Endothelial cell of umbilical vein (primary cell): Measurements from ENCODE around the gene AKAP13. TPM values are rescaled to one million over a fixed set of nuclear protein-coding genes. Genes with fewer than 3 reads are reported as not detected.

Experiments
- BruUV-seq: library from RNA; stranded (reverse); fragments of 400-500 nt; replicated peaks from 2 replicates; lab custom pipeline; 2021; lab: Mats Ljungman, UMichigan
- CTCF ChIA-PET: fragments of 300-600, 350-600 bp; sonication (Branson Sonifier 250); formaldehyde crosslinking; loops from one replicate; lab custom pipeline; 2021; ENCODE audit warnings: antibody characterized with exemption, inconsistent platforms; lab: Charles Lee
- POLR2A ChIA-PET: fragments of 300-600, 350-600 bp; sonication (Branson Sonifier 250); formaldehyde crosslinking; loops from one replicate; lab custom pipeline; 2021; ENCODE audit warnings: antibody characterized with exemption, inconsistent platforms; lab: Charles Lee
- DNase-seq: peaks from one replicate; pipeline ENCODE4 v3.0.0-alpha.2; 2011; ENCODE audit warnings: low read depth, low spot score
- FAIRE-seq: peaks from 2 replicates; lab custom pipeline; 2011; peaks lifted over from hg19 to GRCh38; lab: Jason Lieb, UNC
- H2AFZ ChIP-seq: 2 replicates; pipeline ENCODE4 v1.6.0; 2012; ENCODE audit warnings: low read depth, low read length, control low read depth, inconsistent platforms
- H3K27ac ChIP-seq: 2 replicates; pipeline ENCODE4 v1.5.1; 2011; ENCODE audit warnings: low read depth, mild to moderate bottlenecking, control low read depth, low read length, moderate library complexity; ENCODE audit not compliant: insufficient read depth
- H3K27me3 ChIP-seq, 2 experiments: 2 replicates each; pipeline versions ENCODE4 v1.6.0 to v1.6.1; 2011; ENCODE audit warnings: low read length in 2 of 2, mixed read lengths in 1 of 2; ENCODE audit not compliant: control insufficient read depth in 2 of 2, insufficient read depth in 2 of 2
- H3K36me3 ChIP-seq, 2 experiments: 2 replicates in 1 of 2; 3 replicates in 1 of 2; pipeline ENCODE4 v1.5.1; 2011; ENCODE audit warnings: low read length in 2 of 2, mild to moderate bottlenecking in 1 of 2, moderate library complexity in 1 of 2; ENCODE audit not compliant: control insufficient read depth in 2 of 2, insufficient read depth in 2 of 2; ENCODE audit errors: extremely low read depth in 1 of 2
- H3K4me1 ChIP-seq: 3 replicates; pipeline ENCODE4 v1.5.1; 2011; ENCODE audit warnings: mild to moderate bottlenecking, low read length; ENCODE audit not compliant: control insufficient read depth, insufficient read depth; ENCODE audit errors: extremely low read depth
- H3K4me2 ChIP-seq: 2 replicates; pipeline ENCODE4 v1.6.1; 2011; ENCODE audit warnings: low read length, control low read depth, mixed read lengths; ENCODE audit not compliant: insufficient read depth
- H3K4me3 ChIP-seq, 3 experiments: fragments of 200-600 bp in 1 of 3; sonication (generic), shearing (Covaris generic) in 1 of 3; replicated peaks in 1 of 3; 2 replicates each; pipeline ENCODE4 v1.5.1; 2011 to 2016; ENCODE audit warnings: control low read depth in 3 of 3, low read length in 3 of 3, mild to moderate bottlenecking in 2 of 3, inconsistent platforms in 1 of 3, low read depth in 1 of 3, moderate library complexity in 1 of 3; ENCODE audit not compliant: insufficient read depth in 1 of 3
- H3K79me2 ChIP-seq: 2 replicates; pipeline ENCODE4 v1.6.0; 2012; ENCODE audit warnings: low read length, inconsistent platforms; ENCODE audit not compliant: control insufficient read depth, insufficient read depth
- H3K9ac ChIP-seq: replicated peaks from 2 replicates; pipeline ENCODE3; 2011; ENCODE audit warnings: low read length, control low read depth; ENCODE audit not compliant: insufficient read depth; ENCODE audit errors: extremely low read depth
- H3K9me1 ChIP-seq: replicated peaks from 3 replicates; pipeline ENCODE4 v1.6.0; 2011; ENCODE audit warnings: mild to moderate bottlenecking, low read length; ENCODE audit not compliant: control insufficient read depth, insufficient read depth; ENCODE audit errors: extremely low read depth
- H3K9me3 ChIP-seq: replicated peaks from 2 replicates; pipeline ENCODE4 v1.5.1; 2012; ENCODE audit warnings: low read length, inconsistent platforms; ENCODE audit not compliant: control insufficient read depth, insufficient read depth
- H4K20me1 ChIP-seq: replicated peaks from 2 replicates; pipeline ENCODE3; 2011; ENCODE audit warnings: mild to moderate bottlenecking, low read length; ENCODE audit not compliant: control insufficient read depth, insufficient read depth; ENCODE audit errors: extremely low read depth
- CTCF ChIP-seq, 2 donors: IDR thresholded peaks; 1 replicate in 1 of 2; 2 replicates in 1 of 2; pipeline ENCODE4 v1.5.1; 2011; ENCODE audit warnings: low read length in 2 of 2, mild to moderate bottlenecking in 2 of 2, moderate library complexity in 2 of 2, control low read depth in 1 of 2, inconsistent platforms in 1 of 2, low read depth in 1 of 2; ENCODE audit not compliant: insufficient read depth in 1 of 2; ENCODE audit errors: extremely low read depth in 1 of 2
- EZH2 ChIP-seq: IDR thresholded peaks from 2 replicates; pipeline ENCODE4 v1.6.1; 2012; ENCODE audit warnings: borderline replicate concordance, low read depth, mild to moderate bottlenecking, moderate library complexity, low read length, inconsistent platforms; ENCODE audit not compliant: severe bottlenecking
- FOS ChIP-seq: IDR thresholded peaks from 2 replicates; pipeline ENCODE4 v1.6.1; 2011; ENCODE audit warnings: mild to moderate bottlenecking, low read length, moderate library complexity, borderline replicate concordance; ENCODE audit not compliant: insufficient read depth
- GATA2 ChIP-seq: IDR thresholded peaks from 2 replicates; pipeline ENCODE4 v1.7.0; 2011; ENCODE audit warnings: low read depth, mild to moderate bottlenecking, moderate library complexity, mixed read lengths, low read length; ENCODE audit not compliant: insufficient read length, insufficient read depth
- JUN ChIP-seq: IDR thresholded peaks from 2 replicates; pipeline ENCODE4 v1.6.1; 2011; ENCODE audit warnings: borderline replicate concordance, low read depth; ENCODE audit not compliant: insufficient read length, insufficient read depth
- MAX ChIP-seq: IDR thresholded peaks from 2 replicates; pipeline ENCODE4 v1.6.1; 2011; ENCODE audit not compliant: insufficient read depth, insufficient read length
- MYC ChIP-seq: IDR thresholded peaks from one replicate; pipeline ENCODE4 v1.6.1; 2011; ENCODE audit warnings: mild to moderate bottlenecking, low read depth, low read length
- POLR2A ChIP-seq: IDR thresholded peaks from 2 replicates; pipeline ENCODE4 v1.6.1; 2012; ENCODE audit warnings: low read depth, mild to moderate bottlenecking, control low read depth, low read length
- POLR2AphosphoS5 ChIP-seq: IDR thresholded peaks from 2 replicates; pipeline ENCODE4 v1.6.1; 2012; ENCODE audit warnings: low read depth, mild to moderate bottlenecking, control low read depth, low read length, moderate library complexity; ENCODE audit not compliant: insufficient read depth
- dilution Hi-C: fragments of 300-500 bp; cut with MboI; formaldehyde crosslinking; loops from one replicate; pipeline ENCODE4 v1.15.0; 2019; ENCODE audit warnings: low sequenced_read_pairs; ENCODE audit not compliant: extremely low pct_ligation_motif_present
- intact Hi-C: fragments of 100-400 bp; cut with micrococcal nuclease; formaldehyde crosslinking; loops from one replicate; pipeline ENCODE4 v1.10.0; 2022
- polyA plus RNA-seq, 4 experiments: library from polyadenylated mRNA; depleted of rRNA in 3 of 4; stranded (reverse) in 3 of 4; unstranded in 1 of 4; fragments of >200 nt; gene quantifications; 2 replicates each; pipeline versions ENCODE4 v1.2.1 to v1.2.3, GENCODE V29; 2011 to 2012; ENCODE audit warnings: missing spikeins in 1 of 4
- total RNA-seq: library from RNA; stranded (reverse); gene quantifications from 2 replicates; pipeline ENCODE4 v1.2.3, GENCODE V29; 2021

The AKAP13 gene
- total and polyA plus RNA-seq, 2 donors (not counting 3 experiments of a cell fraction or from before 2014, with no cell fraction given), result 22.8 to 87.8 TPM

GRCh38 chr15:85603160-85603559 lies 222.8 kb downstream of the AKAP13 start:
- BruUV-seq, result no TSS peak
- Histone ChIP-seq H3K9me1 (no peaks in the 10 kb centered on the region), H2AFZ (no peak overlapping the region), H3K27ac (no peak overlapping the region), H3K36me3 (peaks cover 2 to 3% of the 10 kb centered on the region in 2 experiments), H3K4me1 (peaks cover 33% of the 10 kb centered on the region), H3K9me3 (no peaks in the 10 kb centered on the region), H4K20me1 (no peaks in the 10 kb centered on the region), H3K9ac (no peak overlapping the region), H3K27me3 (no peaks in the 10 kb centered on the region), H3K4me2 (no peak overlapping the region), H3K79me2 (no peaks in the 10 kb centered on the region), H3K4me3 (no peak overlapping the region)
- TF ChIP-seq MAX, result no peak
- TF ChIP-seq FOS, result no peak
- no peak for TF ChIP-seq GATA2
- TF ChIP-seq JUN, result no peak
- TF ChIP-seq EZH2, result no peak
- TF ChIP-seq MYC, result no peak
- TF ChIP-seq POLR2AphosphoS5, result no peak
- no peak for TF ChIP-seq CTCF (IDR thresholded peaks at IDR 0.05; ENCODE audit: extremely low read depth in 1 of 2, insufficient read depth in 1 of 2, low read depth in 1 of 2, low read length in 2 of 2)
- no peak for TF ChIP-seq POLR2A
- dilution Hi-C loops (no loop called here), intact Hi-C loops (no loop called here)
- no peak for DNase-seq
- ChIA-PET CTCF (interaction anchor here (1.7 to 3.1 kb wide), 2 partner anchors 11 to 307 kb away, joined by 4 to 11 read pairs; no protein-coding TSS in a partner anchor), POLR2A (no interaction called here)
- FAIRE-seq, result no peak
